NB4 (cell line): ENCODE measurements around the gene NRP2.

ENCODE experiments used
- MYC ChIP-seq: IDR thresholded peaks from 2 replicates; pipeline ENCODE4 v1.6.1; 2011; ENCODE audit warnings: low read depth, low read length
- POLR2A ChIP-seq: IDR thresholded peaks from 2 replicates; pipeline ENCODE4 v1.6.1; 2011; ENCODE audit warnings: mild to moderate bottlenecking; ENCODE audit not compliant: insufficient read length; ENCODE audit errors: extremely low read depth
- TF ChIP-seq, protein P1 (sequence below): IDR thresholded peaks from one replicate; pipeline ENCODE4 v1.5.1; 2012; ENCODE audit warnings: low read depth, low read length
- TF ChIP-seq, protein P2 (sequence below): IDR thresholded peaks from 2 replicates; pipeline ENCODE4 v1.6.1; 2011; ENCODE audit warnings: low read depth, low read length

DNA sequence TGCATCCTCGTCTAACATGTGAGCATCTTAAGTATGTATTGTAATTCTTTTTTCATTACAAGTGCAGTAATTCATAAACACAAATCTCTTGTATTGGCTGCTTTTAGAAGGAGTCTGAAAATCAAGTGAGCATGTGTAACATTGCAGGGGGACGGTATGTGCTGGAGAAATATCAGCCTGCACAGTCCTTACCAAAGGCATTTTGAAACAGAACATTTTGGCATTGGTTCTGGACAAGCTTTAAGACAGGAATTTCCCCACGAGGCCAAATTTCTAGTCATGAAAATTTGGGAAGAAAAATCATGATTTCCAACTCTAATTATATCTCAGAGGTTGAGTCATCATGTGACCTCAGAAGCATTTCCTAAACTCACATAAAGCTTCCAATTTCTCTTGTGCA lies 24.7 kb upstream of the NRP2 start:
- TF ChIP-seq, protein P1, sequence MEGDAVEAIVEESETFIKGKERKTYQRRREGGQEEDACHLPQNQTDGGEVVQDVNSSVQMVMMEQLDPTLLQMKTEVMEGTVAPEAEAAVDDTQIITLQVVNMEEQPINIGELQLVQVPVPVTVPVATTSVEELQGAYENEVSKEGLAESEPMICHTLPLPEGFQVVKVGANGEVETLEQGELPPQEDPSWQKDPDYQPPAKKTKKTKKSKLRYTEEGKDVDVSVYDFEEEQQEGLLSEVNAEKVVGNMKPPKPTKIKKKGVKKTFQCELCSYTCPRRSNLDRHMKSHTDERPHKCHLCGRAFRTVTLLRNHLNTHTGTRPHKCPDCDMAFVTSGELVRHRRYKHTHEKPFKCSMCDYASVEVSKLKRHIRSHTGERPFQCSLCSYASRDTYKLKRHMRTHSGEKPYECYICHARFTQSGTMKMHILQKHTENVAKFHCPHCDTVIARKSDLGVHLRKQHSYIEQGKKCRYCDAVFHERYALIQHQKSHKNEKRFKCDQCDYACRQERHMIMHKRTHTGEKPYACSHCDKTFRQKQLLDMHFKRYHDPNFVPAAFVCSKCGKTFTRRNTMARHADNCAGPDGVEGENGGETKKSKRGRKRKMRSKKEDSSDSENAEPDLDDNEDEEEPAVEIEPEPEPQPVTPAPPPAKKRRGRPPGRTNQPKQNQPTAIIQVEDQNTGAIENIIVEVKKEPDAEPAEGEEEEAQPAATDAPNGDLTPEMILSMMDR, result no peak
- TF ChIP-seq, protein P2, sequence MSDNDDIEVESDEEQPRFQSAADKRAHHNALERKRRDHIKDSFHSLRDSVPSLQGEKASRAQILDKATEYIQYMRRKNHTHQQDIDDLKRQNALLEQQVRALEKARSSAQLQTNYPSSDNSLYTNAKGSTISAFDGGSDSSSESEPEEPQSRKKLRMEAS, result no peak
- no peak for TF ChIP-seq POLR2A
- TF ChIP-seq MYC, result no peak
